ENCODE measurements around the gene CTNNA3. TPM values are rescaled to one million over a fixed set of nuclear protein-coding genes. Genes with fewer than 3 reads are reported as not detected.
"Not testable (repeated sequence)": the region's sequence is repeated elsewhere in the genome, so short reads cannot be mapped to it uniquely, and the experiment has no call there.

Gene CTNNA3
- total and polyA plus RNA-seq, 12 donors = 0.03 to 14.4 (median 0.47) TPM; not detected in 1

GRCh38 chr10:67723601-67724000, 27.6 kb upstream of the CTNNA3 start:
- WGBS, 4 donors = 73 to 84% (median 79%) methylated on average over 6 of the region's 6 CpGs
- Histone ChIP-seq H3K4me3 (no peak overlapping the region), H3K27ac (no peak overlapping the region), H3K9me3 (replicated peaks in 1 of 3) (no peaks in the 10 kb centered on the region), H3K36me3 (replicated peaks in 1 of 2) (no peaks in the 10 kb centered on the region), H3K27me3 (no peaks in the 10 kb centered on the region), H3K4me1 (replicated peaks in 1 of 2) (no peaks in the 10 kb centered on the region)
- DNase-seq = no peak
- TF ChIP-seq POLR2A (IDR thresholded peaks at IDR 0.05) (no peak), CTCF (IDR thresholded peaks at IDR 0.05) (no peak)
- intact Hi-C loops (cut with DNase I) = no loop called here

- Histone ChIP-seq H3K4me1 (replicated peaks in 1 of 2) (no peaks in the 10 kb centered on the region), H3K4me3 (no peak overlapping the region), H3K27ac (no peak overlapping the region), H3K9me3 (replicated peaks in 1 of 3) (no peaks in the 10 kb centered on the region), H3K36me3 (replicated peaks in 1 of 2) (no peaks in the 10 kb centered on the region), H3K27me3 (no peaks in the 10 kb centered on the region)
- TF ChIP-seq CTCF (IDR thresholded peaks at IDR 0.05) = no peak
- intact Hi-C loops (cut with DNase I) = no loop called here
- no peak for DNase-seq
These were observed 26.1 kb upstream of the CTNNA3 start for GRCh38 chr10:67722113-67722512.

GRCh38 chr10:67716455-67716854, 20.5 kb upstream of the CTNNA3 start:
- H3K9me3 ChIP-seq (replicated peaks in 1 of 3); DNase-seq; H3K4me1 ChIP-seq (replicated peaks in 1 of 2); intact Hi-C loops (cut with DNase I); H3K4me3 ChIP-seq; H3K27me3 ChIP-seq; H3K36me3 ChIP-seq (replicated peaks in 1 of 2); H3K27ac ChIP-seq: not testable (repeated sequence)
- WGBS, 4 donors = 89 to 96% (median 91%) methylated on average over 4 of the region's 4 CpGs

GRCh38 chr10:67705921-67706320, 9.9 kb upstream of the CTNNA3 start:
- intact Hi-C loops (cut with DNase I) = no loop called here
- 73 to 86% (median 78%) methylated on average over 1 of the region's 1 CpG for WGBS, 4 donors

GRCh38 chr10:67699613-67700270, 3.7 kb upstream of the CTNNA3 start:
- H3K27me3 ChIP-seq; H3K9me3 ChIP-seq (replicated peaks in 1 of 3); H3K27ac ChIP-seq; H3K4me3 ChIP-seq; H3K4me1 ChIP-seq (replicated peaks in 1 of 2); DNase-seq; H3K36me3 ChIP-seq (replicated peaks in 1 of 2): not testable (repeated sequence)
- intact Hi-C loops (cut with DNase I) = loop anchor here in 1 of 2 donors (5.0 kb wide), 1 partner anchor 83 kb away; no protein-coding TSS in a partner anchor
- 90 to 96% (median 92%) methylated on average over 19 to 22 of the region's 23 CpGs for WGBS, 4 donors

More at GRCh38 chr10:67705921-67706320, 9.9 kb upstream of the CTNNA3 start:
- Histone ChIP-seq H3K4me1 (replicated peaks in 1 of 2) (no peaks in the 10 kb centered on the region), H3K9me3 (replicated peaks in 1 of 3) (no peaks in the 10 kb centered on the region), H3K27me3 (no peaks in the 10 kb centered on the region), H3K27ac (no peak overlapping the region), H3K4me3 (no peak overlapping the region), H3K36me3 (replicated peaks in 1 of 2) (no peaks in the 10 kb centered on the region)
- DNase-seq = no peak
- TF ChIP-seq CTCF (IDR thresholded peaks at IDR 0.05) = no peak
- TF ChIP-seq POLR2A (IDR thresholded peaks at IDR 0.05) = no peak
